ENCODE measurements around the gene CSNK1A1L.
"Not testable (repeated sequence)": the region's sequence is repeated elsewhere in the genome, so short reads cannot be mapped to it uniquely, and the experiment has no call there.

Gene CSNK1A1L

GRCh38 chr13:37102896-37103295 lies 2.6 kb downstream of the CSNK1A1L start:
- DNase-seq: no peak

GRCh38 chr13:37101201-37101600 lies 4.3 kb downstream of the CSNK1A1L start:
- DNase-seq: no peak

- no peak for DNase-seq
These were observed 4.7 kb downstream of the CSNK1A1L start for GRCh38 chr13:37100731-37101130.

GRCh38 chr13:37097076-37097475 lies 8.4 kb downstream of the CSNK1A1L start:
- DNase-seq: no peak

- no peak for DNase-seq
These were observed 10.6 kb downstream of the CSNK1A1L start for GRCh38 chr13:37094840-37095239.

- no peak for DNase-seq
These were observed 11.4 kb downstream of the CSNK1A1L start for GRCh38 chr13:37094099-37094498.

GRCh38 chr13:37091835-37092234 lies 13.6 kb downstream of the CSNK1A1L start:
- DNase-seq: no peak

- no peak for DNase-seq
These were observed 14.6 kb downstream of the CSNK1A1L start for GRCh38 chr13:37090912-37091311.

GRCh38 chr13:37089495-37089894 lies 16.0 kb downstream of the CSNK1A1L start:
- DNase-seq: no peak

GRCh38 chr13:37087486-37087885 lies 18.0 kb downstream of the CSNK1A1L start:
- DNase-seq: no peak

- no peak for DNase-seq
These were observed 19.9 kb downstream of the CSNK1A1L start for GRCh38 chr13:37085606-37086005.

GRCh38 chr13:37076818-37077217 lies 28.6 kb downstream of the CSNK1A1L start:
- no peak for DNase-seq

GRCh38 chr13:37075164-37075563 lies 30.3 kb downstream of the CSNK1A1L start:
- no peak for DNase-seq

- DNase-seq: peak in 2 of 6 experiments; percentile 7 to 10
These were observed 30.8 kb downstream of the CSNK1A1L start for GRCh38 chr13:37074703-37075102.

- no peak for DNase-seq
These were observed 33.4 kb downstream of the CSNK1A1L start for GRCh38 chr13:37072024-37072423.

GRCh38 chr13:37070956-37071355 lies 34.5 kb downstream of the CSNK1A1L start:
- no peak for DNase-seq

GRCh38 chr13:37070145-37070695 lies 35.2 kb downstream of the CSNK1A1L start:
- DNase-seq: no peak

GRCh38 chr13:37069597-37070103 lies 35.8 kb downstream of the CSNK1A1L start:
- no peak for DNase-seq

GRCh38 chr13:37068962-37069361 lies 36.5 kb downstream of the CSNK1A1L start:
- no peak for DNase-seq

- no peak for DNase-seq
These were observed 37.6 kb downstream of the CSNK1A1L start for GRCh38 chr13:37067874-37068273.

GRCh38 chr13:37065890-37066526 lies 39.5 kb downstream of the CSNK1A1L start:
- DNase-seq: no peak

- no peak for DNase-seq
These were observed 45.6 kb downstream of the CSNK1A1L start for GRCh38 chr13:37059848-37060192.

- peak; percentile 86 to 94 (median 92) for DNase-seq
These were observed 46.3 kb downstream of the CSNK1A1L start, which contains the start of gene SUPT20H for GRCh38 chr13:37058910-37059847. Gene SUPT20H (minus strand): TSS chr13:37059688. CDS start chr13:37051490, 8,198 bp downstream.

- DNase-seq: not testable (repeated sequence)
These were observed 49.2 kb downstream of the CSNK1A1L start for GRCh38 chr13:37056228-37056627.

Measured in stimulated activated naive CD4-positive, alpha-beta T cell (primary cell).